PC-3 (cell line): ENCODE measurements around the gene AMZ2.

Source experiments
- EZH2 ChIP-seq: fragments of 300-600 bp; sonication (generic); IDR thresholded peaks from one replicate; pipeline ENCODE4 v1.6.1; 2017; ENCODE audit warnings: antibody characterized with exemption, mild to moderate bottlenecking, low read length; ENCODE audit not compliant: unreplicated experiment
- TF ChIP-seq, protein P1 (sequence below): fragments of 300-600 bp; sonication (generic); conservative IDR thresholded peaks from 2 replicates; pipeline ENCODE4 v1.5.1; 2017; ENCODE audit warnings: antibody characterized with exemption, low read depth, mild to moderate bottlenecking, low read length

DNA sequence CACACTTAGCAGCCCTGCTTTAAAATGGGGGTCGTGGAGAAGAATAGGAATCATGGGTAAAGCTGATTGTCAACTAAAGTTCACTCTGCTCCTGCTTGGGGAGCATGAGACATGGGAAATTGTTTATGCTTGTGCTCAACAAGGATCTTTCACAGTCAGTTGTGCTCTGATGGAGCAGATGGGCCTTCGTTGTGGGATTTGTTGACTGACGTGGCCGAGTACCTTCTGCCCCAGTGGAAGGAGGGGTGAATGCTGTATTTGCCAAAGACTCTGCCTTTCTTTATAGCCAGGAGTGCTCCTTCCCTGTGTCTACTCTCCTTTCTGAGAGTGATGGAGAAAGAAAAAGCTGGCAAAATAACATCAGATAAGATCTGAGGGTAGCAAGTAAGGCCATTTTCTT, 54.8 kb downstream of the AMZ2 start:
- TF ChIP-seq, protein P1, sequence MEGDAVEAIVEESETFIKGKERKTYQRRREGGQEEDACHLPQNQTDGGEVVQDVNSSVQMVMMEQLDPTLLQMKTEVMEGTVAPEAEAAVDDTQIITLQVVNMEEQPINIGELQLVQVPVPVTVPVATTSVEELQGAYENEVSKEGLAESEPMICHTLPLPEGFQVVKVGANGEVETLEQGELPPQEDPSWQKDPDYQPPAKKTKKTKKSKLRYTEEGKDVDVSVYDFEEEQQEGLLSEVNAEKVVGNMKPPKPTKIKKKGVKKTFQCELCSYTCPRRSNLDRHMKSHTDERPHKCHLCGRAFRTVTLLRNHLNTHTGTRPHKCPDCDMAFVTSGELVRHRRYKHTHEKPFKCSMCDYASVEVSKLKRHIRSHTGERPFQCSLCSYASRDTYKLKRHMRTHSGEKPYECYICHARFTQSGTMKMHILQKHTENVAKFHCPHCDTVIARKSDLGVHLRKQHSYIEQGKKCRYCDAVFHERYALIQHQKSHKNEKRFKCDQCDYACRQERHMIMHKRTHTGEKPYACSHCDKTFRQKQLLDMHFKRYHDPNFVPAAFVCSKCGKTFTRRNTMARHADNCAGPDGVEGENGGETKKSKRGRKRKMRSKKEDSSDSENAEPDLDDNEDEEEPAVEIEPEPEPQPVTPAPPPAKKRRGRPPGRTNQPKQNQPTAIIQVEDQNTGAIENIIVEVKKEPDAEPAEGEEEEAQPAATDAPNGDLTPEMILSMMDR, result no peak
- TF ChIP-seq EZH2, result no peak
